GM10266 (cell line): ENCODE results near the gene ULBP3.
"Not testable (repeated sequence)": the region's sequence is repeated elsewhere in the genome, so short reads cannot be mapped to it uniquely, and the experiment has no call there.

Experiments used
- DNase-seq: peaks from one replicate; pipeline ENCODE4 v3.0.0; 2012; ENCODE audit errors: extremely low spot score
- TF ChIP-seq, protein P1 (sequence below): IDR thresholded peaks from 2 replicates; pipeline ENCODE4 v1.5.1; 2012; ENCODE audit warnings: mild to moderate bottlenecking, low read depth; ENCODE audit not compliant: control insufficient read depth, insufficient read depth; ENCODE audit errors: missing control alignments

The ULBP3 gene

DNA sequence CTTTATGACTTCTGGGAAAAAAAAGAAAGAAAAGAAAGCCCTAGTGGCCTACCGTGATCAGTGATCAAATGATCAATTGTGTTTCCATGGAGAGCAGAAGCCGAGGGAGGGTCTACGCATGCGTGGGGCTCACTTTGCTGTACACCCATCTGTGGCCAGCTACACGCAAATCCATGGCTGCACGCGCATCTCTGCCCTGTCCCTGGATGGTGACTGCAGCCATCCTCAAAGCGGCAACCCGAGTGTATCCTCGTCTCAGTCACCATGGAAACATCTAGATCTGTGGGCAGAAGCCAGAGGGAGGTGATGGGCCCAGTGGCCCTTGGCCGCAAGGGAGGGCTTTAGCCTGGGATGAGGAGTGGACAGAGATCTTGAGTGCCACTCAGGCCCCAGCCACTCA lies 785 bp upstream of the ULBP3 start:
- no peak for DNase-seq
- TF ChIP-seq, protein P1, sequence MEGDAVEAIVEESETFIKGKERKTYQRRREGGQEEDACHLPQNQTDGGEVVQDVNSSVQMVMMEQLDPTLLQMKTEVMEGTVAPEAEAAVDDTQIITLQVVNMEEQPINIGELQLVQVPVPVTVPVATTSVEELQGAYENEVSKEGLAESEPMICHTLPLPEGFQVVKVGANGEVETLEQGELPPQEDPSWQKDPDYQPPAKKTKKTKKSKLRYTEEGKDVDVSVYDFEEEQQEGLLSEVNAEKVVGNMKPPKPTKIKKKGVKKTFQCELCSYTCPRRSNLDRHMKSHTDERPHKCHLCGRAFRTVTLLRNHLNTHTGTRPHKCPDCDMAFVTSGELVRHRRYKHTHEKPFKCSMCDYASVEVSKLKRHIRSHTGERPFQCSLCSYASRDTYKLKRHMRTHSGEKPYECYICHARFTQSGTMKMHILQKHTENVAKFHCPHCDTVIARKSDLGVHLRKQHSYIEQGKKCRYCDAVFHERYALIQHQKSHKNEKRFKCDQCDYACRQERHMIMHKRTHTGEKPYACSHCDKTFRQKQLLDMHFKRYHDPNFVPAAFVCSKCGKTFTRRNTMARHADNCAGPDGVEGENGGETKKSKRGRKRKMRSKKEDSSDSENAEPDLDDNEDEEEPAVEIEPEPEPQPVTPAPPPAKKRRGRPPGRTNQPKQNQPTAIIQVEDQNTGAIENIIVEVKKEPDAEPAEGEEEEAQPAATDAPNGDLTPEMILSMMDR = no peak

GRCh38 chr6:150068151-150068550 lies 770 bp downstream of the ULBP3 start:
- TF ChIP-seq, protein P1 = no peak
- DNase-seq = no peak

DNA sequence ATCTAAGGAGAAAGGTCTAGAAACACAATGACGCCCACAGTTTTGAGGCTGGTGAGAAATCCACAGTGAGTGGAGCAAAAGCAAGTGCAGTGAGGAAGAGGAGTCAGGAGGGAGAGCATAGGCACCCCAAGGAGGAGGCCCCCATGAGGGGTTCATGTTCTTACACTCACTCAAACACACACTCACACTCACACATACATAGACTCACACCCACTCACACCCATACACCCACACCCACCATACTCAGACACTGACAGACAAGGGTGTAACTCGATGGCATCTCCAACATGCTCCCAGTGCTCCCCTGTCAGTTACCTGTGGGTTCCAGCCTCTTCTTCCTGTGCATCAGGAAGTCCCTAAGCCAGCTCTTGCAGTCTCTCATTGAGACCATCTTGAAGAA lies 3.8 kb downstream of the ULBP3 start:
- DNase-seq = no peak
- TF ChIP-seq, protein P1 = no peak

DNA sequence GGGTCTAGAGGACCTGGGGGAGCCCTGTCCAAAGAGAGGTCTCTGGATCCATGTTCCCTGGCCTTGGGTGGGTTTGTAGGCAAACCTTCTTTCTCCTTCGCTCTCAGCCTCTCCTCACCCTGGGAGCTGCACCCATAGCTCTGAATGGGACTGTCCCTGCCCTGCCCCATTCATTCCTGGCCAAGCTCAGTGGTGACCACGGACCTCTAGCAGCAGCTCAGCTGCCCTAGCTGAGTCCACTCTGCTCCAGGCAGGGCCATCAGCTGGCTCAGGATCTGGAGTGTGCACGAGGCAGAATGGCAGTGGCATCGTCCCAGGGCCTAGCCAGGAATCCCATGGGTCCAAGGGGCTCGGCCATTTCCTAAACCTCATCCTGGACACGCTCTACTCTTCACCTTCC lies 5.3 kb downstream of the ULBP3 start:
- TF ChIP-seq, protein P1 = no peak
- DNase-seq = no peak

DNA sequence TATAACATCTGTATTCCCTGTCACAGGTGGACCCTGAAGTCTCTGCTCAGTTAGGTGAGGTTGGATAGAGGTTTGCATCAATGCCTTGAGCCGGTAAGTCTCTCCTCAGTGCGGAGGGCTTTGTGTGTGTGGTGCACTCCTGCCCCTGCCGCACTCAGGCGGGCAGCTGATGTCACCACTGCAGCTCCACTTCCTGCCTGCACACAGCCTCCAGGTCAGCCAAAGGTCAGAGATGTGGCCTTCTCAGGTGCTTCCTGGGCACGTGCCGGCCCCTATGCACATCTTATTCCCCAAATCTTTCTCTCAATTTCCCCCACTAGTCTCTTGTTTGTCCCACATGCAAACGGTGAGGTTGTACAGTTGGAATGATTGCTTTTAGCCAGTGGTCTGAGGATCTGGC lies 8.9 kb downstream of the ULBP3 start:
- not testable (repeated sequence) for DNase-seq

GRCh38 chr6:150058986-150059385 lies 9.9 kb downstream of the ULBP3 start:
- TF ChIP-seq, protein P1 = no peak
- DNase-seq = no peak

GRCh38 chr6:150058231-150058792 lies 10.6 kb downstream of the ULBP3 start:
- no peak for DNase-seq
- TF ChIP-seq, protein P1 = no peak

- no peak for DNase-seq
- TF ChIP-seq, protein P1 = no peak
Observed at GRCh38 chr6:150057501-150057951, 11.4 kb downstream of the ULBP3 start.
